Glutamatergic neuron (in vitro differentiated cells): Measurements from ENCODE around the gene SEMG1. TPM values are rescaled to one million over a fixed set of nuclear protein-coding genes. Genes with fewer than 3 reads are reported as not detected.

Source experiments
- DNase-seq: peaks from one replicate; pipeline ENCODE4 v3.0.0; 2022
- H3K27ac Mint-ChIP-seq: one replicate; pipeline ENCODE4 v1.8.0; 2020; ENCODE audit warnings: mild to moderate bottlenecking, mixed read lengths, inconsistent platforms; ENCODE audit not compliant: unreplicated experiment
- H3K27me3 Mint-ChIP-seq: one replicate; pipeline ENCODE4 v1.8.0; 2020; ENCODE audit warnings: mild to moderate bottlenecking, moderate library complexity, mixed read lengths, inconsistent platforms; ENCODE audit not compliant: unreplicated experiment
- H3K36me3 Mint-ChIP-seq: one replicate; pipeline ENCODE4 v1.8.0; 2020; ENCODE audit warnings: mild to moderate bottlenecking, mixed read lengths, inconsistent platforms; ENCODE audit not compliant: unreplicated experiment
- H3K4me1 Mint-ChIP-seq: one replicate; pipeline ENCODE4 v1.8.0; 2020; ENCODE audit warnings: mild to moderate bottlenecking, low read depth, mixed read lengths, inconsistent platforms; ENCODE audit not compliant: unreplicated experiment
- H3K4me3 Mint-ChIP-seq: one replicate; pipeline ENCODE4 v1.8.0; 2020; ENCODE audit warnings: mild to moderate bottlenecking, mixed read lengths, inconsistent platforms; ENCODE audit not compliant: unreplicated experiment
- H3K9me3 Mint-ChIP-seq: one replicate; pipeline ENCODE4 v1.8.0; 2020; ENCODE audit warnings: mild to moderate bottlenecking, moderate library complexity, mixed read lengths, inconsistent platforms; ENCODE audit not compliant: unreplicated experiment
- CTCF ChIP-seq: fragments of 200-600 bp; sonication (generic); IDR thresholded peaks from one replicate; pipeline ENCODE4 v1.5.0; 2021; ENCODE audit not compliant: partially characterized antibody, unreplicated experiment
- long read RNA-seq: library from polyadenylated mRNA; unstranded; transcript quantifications from one replicate; pipeline ENCODE4 v2.0.0, GENCODE V29; 2020; ENCODE audit not compliant: unreplicated experiment
- total RNA-seq: library from RNA; stranded (reverse); fragmentation: NEBNext Ultra II Directional; extraction: Animal tissue kit (Norgen Biotek cat#: 25700); gene quantifications from one replicate; pipeline ENCODE4 v1.2.1, GENCODE V29; 2021; ENCODE audit not compliant: unreplicated experiment

The SEMG1 gene
- total RNA-seq = not detected
- long read RNA-seq = 0 reads

GRCh38 chr20:45206725-45207124, at the start of gene SEMG1:
Gene SEMG1 (plus strand): TSS chr20:45207033. CDS start chr20:45207054, 21 bp downstream.
- no peaks in the 10 kb centered on the region for H3K9me3 Mint-ChIP-seq
- H3K4me1 Mint-ChIP-seq = no peaks in the 10 kb centered on the region
- H3K4me3 Mint-ChIP-seq = no peak within 1 kb of the TSS
- DNase-seq = no peak
- TF ChIP-seq CTCF = no peak
- H3K27ac Mint-ChIP-seq = no peak within 1 kb of the TSS
- H3K36me3 Mint-ChIP-seq = no peaks in the 10 kb centered on the region
- no peaks in the 10 kb centered on the region for H3K27me3 Mint-ChIP-seq

- H3K36me3 Mint-ChIP-seq = no peaks in the 10 kb centered on the region
- TF ChIP-seq CTCF = no peak
- H3K27ac Mint-ChIP-seq = no peak overlapping the region
- no peak overlapping the region for H3K4me3 Mint-ChIP-seq
- no peak for DNase-seq
- no peaks in the 10 kb centered on the region for H3K4me1 Mint-ChIP-seq
- no peaks in the 10 kb centered on the region for H3K27me3 Mint-ChIP-seq
- H3K9me3 Mint-ChIP-seq = peaks cover 9% of the 10 kb centered on the region
These were observed 48.9 kb upstream of the SEMG1 start for GRCh38 chr20:45157962-45158361.

- peaks cover 7% of the 10 kb centered on the region for H3K9me3 Mint-ChIP-seq
- H3K4me3 Mint-ChIP-seq = no peak overlapping the region
- no peak for TF ChIP-seq CTCF
- DNase-seq = no peak
- H3K4me1 Mint-ChIP-seq = no peaks in the 10 kb centered on the region
- no peaks in the 10 kb centered on the region for H3K36me3 Mint-ChIP-seq
- H3K27ac Mint-ChIP-seq = no peak overlapping the region
- H3K27me3 Mint-ChIP-seq = no peaks in the 10 kb centered on the region
These were observed 43.6 kb upstream of the SEMG1 start for GRCh38 chr20:45163083-45163803.

- TF ChIP-seq CTCF = no peak
- peaks cover 1% of the 10 kb centered on the region for H3K9me3 Mint-ChIP-seq
- H3K36me3 Mint-ChIP-seq = no peaks in the 10 kb centered on the region
- H3K27me3 Mint-ChIP-seq = no peaks in the 10 kb centered on the region
- H3K27ac Mint-ChIP-seq = no peak overlapping the region
- no peak for DNase-seq
- no peak overlapping the region for H3K4me3 Mint-ChIP-seq
- H3K4me1 Mint-ChIP-seq = no peaks in the 10 kb centered on the region
These were observed 41.9 kb upstream of the SEMG1 start for GRCh38 chr20:45164906-45165305.

GRCh38 chr20:45173522-45173921, 33.3 kb upstream of the SEMG1 start:
- no peak overlapping the region for H3K27ac Mint-ChIP-seq
- no peak for DNase-seq
- H3K4me3 Mint-ChIP-seq = no peak overlapping the region

More at GRCh38 chr20:45173522-45173921, 33.3 kb upstream of the SEMG1 start:
- Mint-ChIP-seq H3K36me3 (no peaks in the 10 kb centered on the region), H3K27me3 (peaks cover 2% of the 10 kb centered on the region), H3K9me3 (peaks cover 2% of the 10 kb centered on the region), H3K4me1 (no peaks in the 10 kb centered on the region)
- no peak for TF ChIP-seq CTCF
